ENCODE data around the gene LY86. TPM values are rescaled to one million over a fixed set of nuclear protein-coding genes. Genes with fewer than 3 reads are reported as not detected.
A peak's percentile ranks its signal among the peaks of the same experiment; 100 is the strongest.

Gene LY86
- total and polyA plus RNA-seq, 9 of the 15 experiments (the other 6 are each of a cell fraction or from before 2014, with no cell fraction given) = 0.08 to 0.20 TPM; not detected in 7

GRCh38 chr6:6657820-6658217 is 69.3 kb downstream of the LY86 start (continued):
- TF ChIP-seq ZNF740 (CRISPR knock-in tag; IDR thresholded peaks at IDR 0.05) (no peak), ZNF740 (tag; IDR thresholded peaks at IDR 0.05) (peak in 1 of 2 experiments; percentile 53; a peak in 1 of 4 replicates), ZNF444 (CRISPR knock-in tag; IDR thresholded peaks at IDR 0.05) (no peak), KDM1A (IDR thresholded peaks at IDR 0.05) (no peak), CREB3 (tag; conservative IDR thresholded peaks at IDR 0.05; ENCODE audit: low read depth) (peak; percentile 80; the same call in 1 of the 2 replicates), ERF (CRISPR knock-in tag; IDR thresholded peaks at IDR 0.05) (0 out of 2 replicates have a peak, but pooled peaks have one; percentile 44), CSDE1 (IDR thresholded peaks at IDR 0.05) (no peak), CHD7 (IDR thresholded peaks at IDR 0.05; ENCODE audit: low read depth, low read length) (no peak), ATF6 (CRISPR knock-in tag; IDR thresholded peaks at IDR 0.05) (no peak)
